ENCODE data around the gene CFAP300.

DNA sequence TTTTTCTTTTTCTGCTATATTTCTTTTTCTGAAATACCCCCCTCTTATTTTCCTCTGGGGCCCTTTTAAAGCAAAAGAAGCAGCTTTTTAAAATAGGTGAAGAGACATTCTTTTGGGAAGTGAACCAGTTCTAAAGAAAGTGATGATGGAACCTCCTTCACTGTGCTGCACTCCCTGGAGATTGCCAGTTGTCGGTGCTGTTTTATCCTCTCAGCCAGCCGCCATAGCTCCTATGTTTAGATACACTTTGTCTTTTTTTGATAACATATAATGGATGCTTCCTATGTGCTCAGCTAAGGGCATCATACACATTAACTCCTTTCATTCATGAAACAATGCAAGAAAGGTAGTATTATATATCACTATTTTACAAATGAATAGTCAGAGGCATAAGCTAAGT is 14.0 kb downstream of the CFAP300 start:
- TF ChIP-seq POLR2AphosphoS5 (IDR thresholded peaks at IDR 0.05; ENCODE audit: borderline replicate concordance, low read depth, low read length) (no peak), EZH2 (IDR thresholded peaks at IDR 0.05) (no peak), FOXP2 (optimal IDR thresholded peaks at IDR 0.05; ENCODE audit: control extremely low read depth, extremely low read length, insufficient read depth) (no peak)
